HG03280 (cell line): ENCODE results near the gene FARP2.
"Not testable (repeated sequence)": the region's sequence is repeated elsewhere in the genome, so short reads cannot be mapped to it uniquely, and the experiment has no call there.

Source experiments
- ATAC-seq: cut with Tn5 transposase; IDR thresholded peaks from one replicate; pipeline ENCODE4 v1.9.1; 2021; ENCODE audit warnings: mild to moderate bottlenecking, moderate library complexity; ENCODE audit not compliant: unreplicated experiment

Gene FARP2

DNA sequence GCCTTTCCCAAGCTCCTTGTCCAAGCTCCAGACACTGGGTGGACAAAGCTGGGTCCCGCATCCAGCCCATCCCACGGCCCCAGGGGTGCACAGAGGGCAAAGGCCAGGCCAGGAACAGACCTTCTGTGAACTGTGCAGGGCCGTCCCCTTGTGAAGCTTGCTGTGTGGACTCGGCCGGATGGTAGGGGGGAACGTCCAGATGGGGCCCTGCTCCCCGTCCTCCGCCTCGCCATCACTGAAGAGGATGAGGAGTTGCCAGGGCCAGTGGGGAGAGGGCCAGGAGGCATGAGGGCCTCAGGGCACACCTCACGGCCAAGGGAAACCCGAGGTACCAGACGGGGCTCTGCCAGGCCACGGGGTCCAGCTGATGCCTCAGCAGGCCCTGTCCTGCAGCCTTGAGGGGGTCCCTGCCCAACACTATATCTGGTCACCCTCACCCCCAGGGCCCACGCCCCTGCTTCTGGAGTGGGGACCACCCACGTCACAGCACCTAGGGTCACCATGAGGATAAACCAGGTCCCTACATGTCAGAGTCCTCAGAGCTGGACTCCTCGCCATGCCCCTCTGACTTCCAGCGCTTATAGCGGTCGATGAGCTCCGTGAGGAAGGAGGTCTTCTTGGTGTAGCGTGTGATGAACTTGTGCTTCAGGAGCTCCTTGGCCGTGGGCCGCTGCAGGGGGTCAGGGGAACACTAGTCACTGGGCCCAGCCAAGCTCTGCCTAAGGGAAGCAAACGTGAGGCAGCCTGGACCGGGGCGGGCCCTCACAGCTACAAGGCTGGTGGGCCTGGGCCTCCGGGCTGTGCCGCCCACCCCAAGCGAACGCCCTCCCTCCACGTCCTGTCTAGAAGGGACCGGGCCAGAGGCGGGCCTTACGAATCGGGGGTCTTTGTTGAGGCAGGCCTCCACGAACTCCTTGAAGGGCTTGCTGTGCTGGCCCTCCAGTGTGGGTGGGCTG is 142.3 kb downstream of the FARP2 start:
- ATAC-seq = no peak

DNA sequence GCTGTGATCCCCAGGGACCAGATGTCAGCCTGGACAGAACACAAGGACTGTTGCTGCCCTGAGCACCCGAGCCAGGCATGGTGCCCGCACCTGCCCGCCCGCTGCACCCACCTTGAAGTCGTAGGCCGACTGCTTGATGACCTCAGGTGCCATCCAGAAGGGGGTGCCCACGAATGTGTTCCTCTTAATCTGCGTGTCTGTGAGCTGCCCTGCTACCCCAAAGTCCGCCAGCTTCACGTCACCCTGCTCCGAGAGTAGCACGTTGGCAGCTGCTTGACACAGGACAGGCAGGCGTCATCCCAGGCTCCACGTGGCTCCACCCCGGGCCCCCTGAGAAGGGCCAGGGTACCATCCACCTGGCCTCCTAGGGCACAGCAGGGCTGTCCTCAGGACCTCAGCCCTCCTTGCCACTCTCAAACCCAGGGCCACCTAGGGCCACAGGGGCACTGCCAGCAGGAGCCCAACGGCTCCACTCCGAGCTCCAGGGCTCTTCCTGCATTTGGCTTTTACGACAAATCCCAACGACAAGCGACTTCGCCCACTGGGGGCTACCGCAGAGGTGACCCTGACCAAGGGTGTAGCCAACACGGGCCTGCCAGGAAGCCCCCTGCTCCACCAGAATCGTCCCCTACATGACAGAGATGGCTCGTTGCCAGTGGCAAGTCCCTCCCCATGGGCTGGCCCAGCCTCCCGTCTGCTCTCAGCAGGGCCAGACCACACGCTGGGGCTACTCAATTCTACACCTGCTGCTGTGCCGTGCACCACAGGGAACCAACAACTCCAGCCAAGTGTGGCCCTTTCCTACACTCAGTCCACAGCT is 143.3 kb downstream of the FARP2 start:
- ATAC-seq = no peak

DNA sequence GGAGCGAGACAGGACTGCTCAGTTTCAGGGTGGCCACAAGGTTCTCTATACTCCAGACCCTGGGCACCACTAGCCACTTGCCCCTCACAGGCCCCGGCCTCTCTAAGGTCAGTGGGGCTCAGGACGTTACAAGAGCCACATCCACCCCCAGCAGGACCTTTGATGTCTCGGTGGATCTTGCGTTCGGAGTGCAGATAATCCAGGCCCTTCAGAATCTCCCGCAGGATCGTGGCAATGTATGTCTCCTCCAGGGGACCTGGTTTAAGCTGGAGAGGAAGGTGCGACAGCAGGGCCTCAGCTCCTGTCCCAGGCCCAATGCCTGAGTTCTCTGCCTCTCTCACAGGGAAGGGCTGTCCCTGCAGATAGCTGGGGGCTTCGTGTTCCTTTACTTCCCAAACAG is 143.9 kb downstream of the FARP2 start:
- ATAC-seq = no peak

DNA sequence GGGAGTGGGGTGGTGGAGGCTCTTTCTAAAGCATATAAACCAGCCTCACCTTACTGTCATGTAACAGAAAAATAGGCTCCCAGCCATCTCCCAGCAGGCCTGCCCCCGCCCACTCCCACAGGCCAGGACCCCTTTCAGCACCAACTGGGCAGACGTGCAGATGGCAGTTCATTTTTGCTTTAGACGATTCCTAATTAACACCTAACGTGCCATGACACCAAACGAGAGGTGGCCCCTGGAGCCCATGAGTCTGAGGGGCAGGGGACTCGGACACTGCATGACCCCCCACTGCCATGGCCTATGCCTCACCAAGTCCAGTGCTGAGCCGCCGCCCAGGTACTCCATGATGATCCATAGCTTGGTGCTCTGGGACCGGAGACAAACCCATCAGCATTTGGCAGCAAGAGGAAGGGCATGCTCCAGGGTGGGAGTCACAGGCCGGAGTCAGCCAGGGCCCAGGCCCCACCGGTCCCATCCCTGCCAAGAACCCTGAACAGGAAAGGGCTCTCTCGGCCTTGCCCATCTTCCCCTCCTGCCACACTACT is 144.4 kb downstream of the FARP2 start:
- ATAC-seq = no peak

DNA sequence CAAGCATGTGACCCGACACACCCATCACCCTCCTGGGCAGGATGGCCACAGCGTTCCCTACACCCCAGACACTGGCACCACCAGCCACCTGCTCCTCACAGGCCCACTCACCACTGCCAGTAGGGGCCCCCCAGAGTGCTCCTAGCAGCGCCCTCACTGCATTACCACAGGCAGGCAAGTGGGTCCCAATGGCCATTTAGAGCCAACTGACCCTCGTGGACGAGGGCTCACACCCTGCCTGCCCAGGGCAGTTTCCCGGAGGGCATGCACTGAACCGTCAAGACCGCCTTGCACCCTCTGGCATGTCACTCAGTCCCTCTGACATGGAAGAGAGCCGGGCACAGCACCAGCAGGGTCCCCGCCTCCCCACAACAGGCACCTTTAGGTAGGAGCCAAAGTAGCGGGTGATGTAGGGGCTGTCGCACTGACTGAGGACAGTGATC is 145.0 kb downstream of the FARP2 start:
- ATAC-seq = no peak

DNA sequence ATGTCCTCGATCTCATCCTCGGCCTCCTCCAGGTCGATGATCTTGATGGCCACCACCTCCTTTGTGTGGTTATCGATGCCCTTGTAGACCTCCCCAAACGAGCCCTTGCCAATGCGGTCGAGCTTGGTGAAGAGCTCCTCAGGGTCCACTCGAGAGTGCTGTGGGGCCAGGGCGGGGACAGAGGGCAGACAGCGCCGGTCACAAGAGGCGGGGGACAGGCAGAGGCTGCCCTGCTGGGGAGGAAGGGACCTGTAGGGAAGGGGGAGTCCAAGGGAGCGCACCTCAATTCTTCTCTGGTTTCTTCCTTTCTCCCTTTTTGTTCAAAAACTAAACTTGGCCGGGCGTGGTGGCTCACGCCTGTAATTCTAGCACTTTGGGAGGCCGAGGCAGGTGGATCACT is 145.5 kb downstream of the FARP2 start:
- ATAC-seq = no peak

DNA sequence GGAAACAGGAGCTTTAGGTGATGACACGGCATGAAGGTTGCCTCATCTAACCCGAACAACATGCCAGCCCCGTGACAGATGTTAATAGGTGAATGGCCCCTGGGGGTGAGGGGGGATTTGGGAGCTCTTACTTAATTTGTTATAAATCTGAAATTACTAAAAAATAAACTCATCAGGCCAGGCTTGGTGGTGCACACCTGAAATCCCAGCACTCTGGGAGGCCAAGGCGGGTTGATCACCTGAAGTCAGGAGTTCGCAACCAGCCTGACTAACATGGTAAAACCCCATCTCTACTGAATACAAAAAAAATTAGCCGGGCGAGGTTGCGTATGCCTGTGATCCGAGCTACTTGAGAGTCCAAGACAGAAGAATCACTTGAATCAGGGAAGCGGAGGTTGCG is 146.2 kb downstream of the FARP2 start:
- no peak for ATAC-seq

DNA sequence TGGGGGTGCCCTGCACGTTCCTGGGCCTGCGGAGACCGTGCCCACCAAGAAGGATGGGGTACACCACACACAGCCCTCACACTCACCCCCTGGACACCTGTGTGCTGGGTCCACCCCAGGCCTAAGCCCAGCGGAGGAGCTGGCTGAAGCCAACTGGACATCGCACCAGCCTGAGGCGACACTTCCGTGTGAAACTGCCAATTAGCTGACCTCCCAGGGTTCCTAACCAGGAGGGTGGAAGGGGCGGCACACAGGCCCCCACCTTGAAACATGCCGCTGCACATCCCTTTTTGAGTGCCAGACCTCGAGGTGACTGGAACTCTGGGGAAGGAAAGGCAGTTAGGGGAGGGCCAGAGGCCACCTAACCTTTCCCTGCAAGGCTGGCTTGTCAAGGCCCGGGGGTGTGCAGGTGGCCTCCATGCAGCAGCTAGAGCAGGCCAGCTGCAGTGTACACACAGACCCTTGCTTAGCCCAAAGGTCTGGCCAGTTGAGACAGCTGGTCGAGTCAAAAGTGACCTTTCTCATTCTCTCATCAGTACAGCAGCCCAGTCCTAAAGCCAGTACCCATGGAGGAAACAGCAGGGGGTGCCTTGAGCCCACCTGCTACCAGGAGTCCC is 147.8 kb downstream of the FARP2 start:
- ATAC-seq = no peak

DNA sequence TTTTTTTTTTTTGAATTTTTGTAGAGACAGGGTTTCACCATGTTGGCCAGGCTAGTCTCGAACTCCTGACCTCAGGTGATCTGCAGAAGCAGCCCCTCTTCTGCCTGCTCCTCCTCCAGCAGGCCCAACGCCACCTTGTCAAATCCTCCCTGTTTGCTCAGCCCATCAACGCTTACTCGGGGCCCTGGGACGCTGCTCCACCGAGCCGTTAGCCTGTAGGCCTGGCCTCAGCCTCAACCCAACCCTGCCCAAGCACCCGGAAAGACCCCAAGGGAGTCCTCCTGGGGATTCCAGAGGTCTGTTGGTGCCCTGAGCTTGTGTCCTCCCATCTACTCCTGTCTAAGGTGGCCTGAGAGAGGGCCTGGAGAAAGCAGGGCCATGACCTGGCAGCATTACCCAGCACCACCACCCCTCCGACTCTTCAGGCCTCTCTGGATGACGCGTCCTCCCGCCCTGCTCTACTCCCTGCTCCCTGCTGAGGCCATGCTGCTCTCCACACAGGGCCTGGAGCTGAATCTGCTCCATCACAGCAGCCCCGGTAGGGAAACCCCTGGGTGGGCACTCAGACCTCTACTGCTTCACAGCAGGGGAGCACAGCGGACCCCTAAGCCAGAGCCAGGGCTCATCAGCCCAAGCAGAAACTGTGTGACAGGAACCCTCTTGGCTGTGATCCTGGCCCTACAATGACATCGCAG is 149.1 kb downstream of the FARP2 start:
- ATAC-seq = no peak

DNA sequence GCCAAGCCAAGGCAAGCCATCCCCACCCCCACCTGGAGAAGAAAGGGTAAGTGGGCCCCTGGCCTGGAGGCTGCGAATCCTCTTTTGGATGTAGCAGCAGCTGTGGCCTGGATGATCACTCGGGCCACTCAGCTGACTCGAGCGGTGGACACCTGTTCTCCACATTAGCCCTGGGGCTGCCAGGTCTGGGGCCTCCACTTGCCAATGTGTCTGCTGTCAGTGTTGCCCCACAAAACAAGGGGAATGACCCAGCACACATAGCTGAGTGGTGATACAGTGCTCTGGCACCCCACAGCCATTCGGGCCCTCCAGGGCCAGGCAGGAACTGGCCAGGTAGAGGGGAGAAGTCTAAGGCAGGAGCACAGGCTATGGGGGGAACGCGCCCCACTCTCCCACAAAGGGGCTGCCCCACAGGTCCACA is 149.7 kb downstream of the FARP2 start:
- no peak for ATAC-seq

DNA sequence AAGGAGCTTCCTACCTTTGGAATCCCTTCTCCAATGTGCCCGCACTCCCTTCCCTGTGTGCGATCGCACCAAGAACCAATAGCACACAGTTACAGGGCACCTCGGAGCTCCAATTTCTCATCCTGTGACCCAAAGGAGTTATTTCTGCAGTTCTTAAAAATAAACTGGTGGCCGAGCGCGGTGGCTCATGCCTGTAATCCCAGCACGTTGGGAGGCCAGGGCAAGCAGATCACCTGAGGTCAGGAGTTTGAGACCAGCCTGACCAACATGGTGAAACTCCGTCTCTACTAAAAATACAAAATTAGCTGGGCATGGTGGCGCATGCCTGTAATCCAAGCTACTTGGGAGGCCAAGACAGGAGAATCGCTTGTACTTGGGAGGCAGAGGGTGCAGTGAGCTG is 150.2 kb downstream of the FARP2 start:
- not testable (repeated sequence) for ATAC-seq

DNA sequence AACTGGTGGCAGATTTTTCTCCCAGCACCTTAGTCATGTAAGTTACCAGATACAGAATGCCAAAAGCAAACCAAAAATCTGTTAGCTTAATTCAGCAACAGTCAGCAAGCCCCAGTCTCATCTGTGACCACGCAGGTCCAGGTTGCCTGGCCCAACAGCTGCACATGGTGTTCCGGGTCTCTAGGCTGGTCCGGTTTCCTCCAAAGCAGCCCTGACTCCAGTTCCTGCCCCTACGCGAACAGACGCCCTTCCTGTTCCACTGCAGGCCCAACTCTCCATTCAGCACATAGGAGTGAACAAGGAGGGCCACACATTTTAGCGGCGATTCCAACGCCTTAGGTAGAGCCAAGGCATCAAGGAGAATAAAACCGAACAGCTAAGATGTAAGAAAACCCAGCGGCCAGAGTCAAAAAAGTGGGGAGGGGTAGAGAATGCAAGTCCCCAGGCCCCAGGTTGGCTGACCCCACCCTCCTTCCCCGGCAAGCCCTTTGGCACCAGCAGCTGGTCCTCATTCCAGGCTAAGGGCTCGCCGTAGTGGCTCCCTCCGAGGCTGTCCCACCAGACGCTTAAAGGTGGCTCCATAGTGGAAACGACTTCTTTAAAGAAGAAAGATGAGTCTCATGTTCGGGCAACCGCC is 150.8 kb downstream of the FARP2 start:
- ATAC-seq = no peak

DNA sequence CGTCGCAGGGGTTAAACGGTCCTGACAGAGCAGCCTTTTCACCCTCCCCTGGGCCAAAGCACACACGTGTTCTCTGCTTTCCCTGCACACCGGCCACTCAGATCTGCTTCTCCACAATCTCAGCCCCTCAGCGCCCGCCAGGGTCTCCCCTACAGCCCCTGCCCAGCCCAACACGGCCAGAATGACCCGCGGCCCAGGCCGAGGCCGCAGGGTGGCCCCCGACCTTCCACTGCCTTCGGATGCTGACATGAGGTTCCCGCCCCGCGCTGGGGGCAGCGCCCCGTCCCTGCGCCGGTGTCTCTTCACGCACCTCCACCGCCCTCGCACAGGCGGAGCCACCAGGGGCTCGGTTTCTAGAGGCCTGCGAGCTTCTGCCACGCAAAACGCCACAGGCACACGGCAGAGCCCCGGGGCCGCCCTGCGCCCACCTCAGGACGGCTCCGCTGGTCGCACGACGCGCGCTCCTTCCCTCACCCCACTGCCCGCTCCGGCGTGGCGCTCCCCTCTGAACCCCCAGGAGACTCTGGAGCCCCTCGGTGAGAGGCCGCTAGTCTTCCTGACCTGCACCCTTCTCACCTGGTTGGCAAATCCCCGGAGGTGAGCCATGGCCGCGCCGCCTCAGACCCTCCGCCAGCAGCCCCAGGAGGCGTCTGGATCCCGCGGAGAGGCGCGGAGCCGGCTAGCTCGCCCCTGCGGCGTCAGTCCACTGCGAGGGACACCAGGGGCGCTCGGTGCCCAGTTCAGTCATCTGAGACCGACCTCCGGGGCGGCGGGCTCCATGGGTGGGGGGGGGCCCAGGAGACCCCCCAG is 151.6 kb downstream of the FARP2 start:
- peak; percentile 19 for ATAC-seq

DNA sequence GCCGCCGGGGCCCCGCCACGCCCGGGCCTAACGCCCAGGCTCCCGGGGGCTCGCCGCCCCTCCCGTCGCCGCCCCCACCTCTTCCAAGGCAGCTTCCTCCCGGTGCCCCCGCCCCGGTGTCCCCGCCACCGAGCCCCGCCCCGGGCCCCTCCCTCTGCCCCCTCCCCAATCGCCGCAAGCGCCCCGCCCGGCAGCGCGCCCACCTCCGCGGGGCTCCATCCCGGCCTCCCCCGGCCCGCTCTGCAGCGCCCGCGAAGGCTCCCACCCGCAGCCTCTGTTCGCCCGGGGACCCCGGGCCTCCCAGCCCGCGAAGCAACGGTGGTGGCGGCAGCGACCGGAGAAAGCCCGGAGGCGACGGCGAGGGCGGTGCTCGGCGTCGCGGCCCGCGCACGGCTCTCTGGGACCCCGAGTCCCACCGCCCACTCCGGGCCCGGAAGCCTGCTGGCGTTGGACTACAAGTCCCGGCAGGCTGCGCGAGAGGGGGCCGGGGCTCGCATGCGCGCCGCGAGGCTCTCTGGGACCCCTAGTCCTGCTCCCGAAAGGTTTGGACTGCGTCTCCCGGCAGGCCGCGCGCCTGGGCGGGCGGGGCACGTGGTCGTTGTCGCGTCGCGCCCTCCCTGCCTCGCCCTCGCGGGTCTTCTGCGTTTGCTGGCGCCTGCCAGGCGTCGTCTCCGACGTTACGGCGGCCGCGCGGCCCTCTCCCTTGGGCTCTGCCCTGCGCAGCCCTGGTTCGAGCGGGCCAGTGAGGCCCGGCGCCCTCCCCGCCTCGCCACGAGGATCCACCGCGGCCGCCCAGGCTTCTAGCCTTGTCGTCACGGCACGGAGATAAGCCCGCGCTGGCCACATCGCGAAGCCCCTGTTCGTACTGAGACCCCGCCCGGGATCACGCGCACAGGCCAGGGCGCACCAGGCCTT is 152.4 kb downstream of the FARP2 start, which contains the start of gene STK25:
STK25 (minus strand) TSS at position 345 of the 915 bp plus-strand sequence. CDS start 549 bp downstream, outside the sequence.
- peak; percentile 95 for ATAC-seq

DNA sequence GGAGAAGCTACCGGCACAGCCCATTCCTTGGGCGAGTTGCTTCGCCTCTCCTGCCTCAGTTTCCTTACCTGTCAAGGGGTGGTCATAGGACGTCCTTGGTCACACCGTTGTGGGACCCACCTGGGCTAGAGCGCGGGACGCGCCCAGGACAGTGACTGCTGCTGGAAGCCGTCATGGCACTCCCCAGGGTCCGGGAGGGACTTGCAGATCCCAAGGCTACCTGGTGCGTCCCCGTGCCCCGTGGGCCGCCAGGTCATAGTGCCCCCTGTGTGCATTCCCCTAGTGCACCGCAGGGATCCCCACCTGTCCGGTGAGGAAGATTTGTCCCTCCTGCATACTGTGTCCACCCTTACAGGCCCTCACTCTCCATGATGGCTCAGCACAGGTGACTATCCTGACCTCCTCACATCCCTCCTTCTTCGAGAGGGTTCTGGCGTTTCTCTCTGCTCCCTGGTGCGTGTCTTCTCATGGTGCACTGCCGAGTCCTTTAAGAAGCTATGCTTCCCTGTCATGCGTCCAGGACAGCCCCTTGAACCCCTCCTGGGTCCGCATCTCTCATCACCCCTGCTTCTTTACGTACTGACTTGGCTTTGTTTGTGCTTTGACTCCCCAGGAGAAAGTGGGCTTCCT is 153.2 kb downstream of the FARP2 start:
- ATAC-seq = no peak

DNA sequence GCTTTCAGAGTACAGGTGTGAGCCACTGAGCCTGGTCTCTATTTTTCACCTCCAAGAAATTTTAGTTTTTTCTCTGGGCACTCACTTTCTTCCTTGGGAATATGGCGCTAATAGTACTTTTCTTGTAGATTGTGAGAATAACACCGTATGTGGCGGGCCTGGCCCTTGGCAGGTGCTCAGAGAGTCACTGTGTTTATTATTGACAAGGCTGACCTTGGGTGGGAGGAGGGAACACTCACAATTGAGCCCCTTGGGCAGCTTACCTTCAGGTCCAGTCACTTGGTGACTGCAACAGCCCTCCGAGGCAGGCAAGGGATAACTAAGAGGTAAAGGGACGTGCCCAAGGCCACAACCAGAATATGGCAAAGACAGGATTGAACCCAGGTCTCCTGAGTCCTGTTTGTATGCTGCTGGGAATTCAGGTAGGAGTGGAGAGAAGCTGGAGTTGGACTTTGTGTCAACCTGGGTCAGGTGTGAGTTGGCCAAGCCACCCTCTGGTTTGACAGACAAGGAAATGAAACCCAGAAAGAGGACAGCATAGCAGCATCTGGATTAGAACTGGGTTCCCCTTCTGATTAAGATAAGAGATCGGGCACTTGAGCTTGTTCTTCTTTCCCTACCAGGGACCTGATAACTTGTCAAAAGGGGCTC is 155.1 kb downstream of the FARP2 start:
- ATAC-seq = no peak

DNA sequence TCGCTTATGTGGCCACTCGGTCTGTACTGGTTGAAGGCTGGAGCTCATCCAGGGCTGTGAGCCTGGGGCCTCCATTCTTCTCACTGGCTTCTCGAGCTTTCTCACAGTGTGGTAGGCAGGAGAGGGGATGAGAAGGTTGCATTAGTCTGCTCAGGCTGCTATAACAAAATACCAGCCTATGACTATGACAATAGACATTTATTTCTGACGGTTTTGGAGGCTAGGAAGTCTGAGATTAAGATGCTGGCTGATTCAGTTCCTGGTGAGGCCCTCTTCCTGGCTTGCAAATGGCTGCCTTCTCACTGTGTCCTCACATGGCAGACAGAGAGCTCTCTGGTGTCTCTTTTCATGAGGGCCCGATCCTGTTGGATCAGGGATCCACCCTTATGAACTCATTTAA is 158.5 kb downstream of the FARP2 start:
- no peak for ATAC-seq
